IMR-90 (cell line): ENCODE data around the gene MKRN2OS. TPM values are rescaled to one million over a fixed set of nuclear protein-coding genes. Genes with fewer than 3 reads are reported as not detected.
A peak's percentile ranks its signal among the peaks of the same experiment; 100 is the strongest.
"Not testable (repeated sequence)": the region's sequence is repeated elsewhere in the genome, so short reads cannot be mapped to it uniquely, and the experiment has no call there.

Experiments
- ATAC-seq: fragments of 200-7000 bp; cut with Tn5 transposase; 2 replicates; pipeline ENCODE4 v1.9.1; 2020; ENCODE audit warnings: low read depth, mild to moderate bottlenecking, moderate library complexity
- BruUV-seq: library from RNA; stranded (reverse); fragments of 400-500 nt; replicated peaks from 2 replicates; lab custom pipeline; 2021; lab: Mats Ljungman, UMichigan
- CTCF ChIA-PET: fragments of 300-600 bp; formaldehyde crosslinking; extraction: SDS; loops from one replicate; lab custom pipeline; 2021; ENCODE audit warnings: antibody characterized with exemption; lab: Yijun Ruan, JAX
- POLR2A ChIA-PET: fragments of 300-600 bp; sonication (Branson Sonifier 250); formaldehyde crosslinking; loops from one replicate; lab custom pipeline; 2022; ENCODE audit warnings: antibody characterized with exemption; ENCODE audit not compliant: unreplicated experiment; lab: Charles Lee
- DNase-seq: peaks from one replicate; pipeline ENCODE4 v3.0.0; 2013
- H2AFZ ChIP-seq: replicated peaks from 2 replicates; pipeline ENCODE3; 2013; ENCODE audit warnings: low read length, mild to moderate bottlenecking; ENCODE audit not compliant: poor library complexity
- H2AK5ac ChIP-seq: 2 replicates; pipeline ENCODE4 v1.6.1; 2013; ENCODE audit warnings: low read depth, low read length, inconsistent platforms
- H2AK9ac ChIP-seq: replicated peaks from 2 replicates; pipeline ENCODE3; 2013; ENCODE audit warnings: mild to moderate bottlenecking, low read depth, low read length, moderate library complexity; ENCODE audit not compliant: poor library complexity
- H2BK120ac ChIP-seq: 2 replicates; pipeline ENCODE4 v1.6.1; 2013; ENCODE audit warnings: low read depth, low read length, inconsistent platforms
- H2BK15ac ChIP-seq: 3 replicates; pipeline ENCODE4 v1.6.1; 2013; ENCODE audit warnings: low read depth, low read length, inconsistent platforms
- H2BK20ac ChIP-seq: 2 replicates; pipeline ENCODE4 v1.6.1; 2013; ENCODE audit warnings: low read depth, mild to moderate bottlenecking, inconsistent platforms, low read length, moderate library complexity
- H2BK5ac ChIP-seq: 2 replicates; pipeline ENCODE4 v1.6.1; 2013; ENCODE audit warnings: mild to moderate bottlenecking, low read depth, low read length, inconsistent platforms; ENCODE audit not compliant: poor library complexity, severe bottlenecking
- H3K14ac ChIP-seq: replicated peaks from 2 replicates; pipeline ENCODE4 v1.6.1; 2013; ENCODE audit warnings: low read depth, low read length, inconsistent platforms
- H3K18ac ChIP-seq: 2 replicates; pipeline ENCODE4 v1.6.1; 2013; ENCODE audit warnings: low read depth, low read length, control low read depth
- H3K23ac ChIP-seq: 2 replicates; pipeline ENCODE4 v1.6.1; 2013; ENCODE audit warnings: low read depth, low read length, inconsistent platforms
- H3K27ac ChIP-seq: 2 replicates; pipeline ENCODE4 v1.5.1; 2013; ENCODE audit warnings: mild to moderate bottlenecking, control low read depth, low read length; ENCODE audit not compliant: insufficient read depth
- H3K27me3 ChIP-seq: 2 replicates; pipeline ENCODE4 v1.6.1; 2013; ENCODE audit warnings: low read length; ENCODE audit not compliant: control insufficient read depth, insufficient read depth
- H3K36me3 ChIP-seq: 2 replicates; pipeline ENCODE4 v1.6.1; 2013; ENCODE audit warnings: low read length, mixed read lengths; ENCODE audit not compliant: control insufficient read depth, insufficient read depth
- H3K4ac ChIP-seq: 2 replicates; pipeline ENCODE4 v1.6.1; 2013; ENCODE audit warnings: low read depth, low read length, inconsistent platforms
- H3K4me1 ChIP-seq: 2 replicates; pipeline ENCODE4 v1.6.1; 2013; ENCODE audit warnings: low read length, mixed read lengths; ENCODE audit not compliant: control insufficient read depth, insufficient read depth
- H3K4me2 ChIP-seq: 2 replicates; pipeline ENCODE4 v1.6.1; 2013; ENCODE audit warnings: low read depth, mild to moderate bottlenecking, control low read depth, low read length, moderate library complexity
- H3K4me3 ChIP-seq: 2 replicates; pipeline ENCODE4 v1.5.1; 2013; ENCODE audit warnings: low read depth, mild to moderate bottlenecking, control low read depth, low read length, moderate library complexity; ENCODE audit not compliant: insufficient read depth
- H3K56ac ChIP-seq: 2 replicates; pipeline ENCODE4 v1.6.1; 2013; ENCODE audit warnings: low read length, inconsistent platforms; ENCODE audit not compliant: insufficient read depth; ENCODE audit errors: extremely low read depth
- H3K79me1 ChIP-seq, 2 experiments: 2 replicates each; pipeline ENCODE4 v1.6.1; 2013; ENCODE audit warnings: low read length in 2 of 2, inconsistent platforms in 1 of 2, low read depth in 1 of 2
- H3K9ac ChIP-seq: 2 replicates; pipeline ENCODE4 v1.6.1; 2013; ENCODE audit warnings: low read depth, low read length, control low read depth
- H3K9me1 ChIP-seq: 2 replicates; pipeline ENCODE4 v1.6.1; 2013; ENCODE audit warnings: low read length, inconsistent platforms; ENCODE audit not compliant: insufficient read depth
- H3K9me3 ChIP-seq: 2 replicates; pipeline ENCODE4 v1.6.1; 2013; ENCODE audit warnings: low read length; ENCODE audit not compliant: control insufficient read depth, insufficient read depth
- H4K20me1 ChIP-seq: 2 replicates; pipeline ENCODE4 v1.6.1; 2013; ENCODE audit warnings: low read length, inconsistent platforms; ENCODE audit not compliant: insufficient read depth
- H4K5ac ChIP-seq: 2 replicates; pipeline ENCODE4 v1.6.1; 2013; ENCODE audit warnings: mild to moderate bottlenecking, low read depth, low read length, control low read depth
- H4K8ac ChIP-seq, 2 experiments: 2 replicates each; pipeline ENCODE4 v1.6.1; 2013; ENCODE audit warnings: low read depth in 2 of 2, low read length in 2 of 2, control low read depth in 1 of 2, inconsistent platforms in 1 of 2
- H4K91ac ChIP-seq: 2 replicates; pipeline ENCODE4 v1.6.1; 2013; ENCODE audit warnings: low read depth, low read length, inconsistent platforms; ENCODE audit not compliant: insufficient read depth
- CEBPB ChIP-seq: IDR thresholded peaks from 2 replicates; pipeline ENCODE4 v1.6.1; 2012; ENCODE audit warnings: low read depth, low read length, improper control_type of control experiment
- RCOR1 ChIP-seq: IDR thresholded peaks from 2 replicates; pipeline ENCODE4 v1.6.1; 2012; ENCODE audit warnings: mild to moderate bottlenecking, low read length, improper control_type of control experiment; ENCODE audit not compliant: insufficient replicate concordance
- WGBS, 2 experiments: methylation state at CpG; one replicate each; pipeline versions ENCODE4 v1.1.5 to v1.1.7; 2013; ENCODE audit warnings: missing lambda C conversion rate in 2 of 2; ENCODE audit not compliant: insufficient read length in 1 of 2; ENCODE audit errors: extremely low coverage in 2 of 2; 5-methylcytosine and 5-hydroxymethylcytosine counted together
- dilution Hi-C: fragments of 300-500 bp; cut with HindIII; formaldehyde crosslinking; loops from one replicate; pipeline ENCODE4 v1.14.3; 2018; ENCODE audit warnings: low sequenced_read_pairs; ENCODE audit not compliant: unreplicated experiment
- in situ Hi-C: fragments of 300-500 bp; cut with MboI; formaldehyde crosslinking; loops from 3 replicates; pipeline ENCODE4 v1.14.3; 2019; ENCODE audit warnings: low sequenced_read_pairs, inconsistent platforms, mixed read lengths
- intact Hi-C: fragments of 100-400 bp; cut with micrococcal nuclease; formaldehyde crosslinking; loops from 2 replicates; pipeline ENCODE4 v1.10.0; 2022
- polyA plus RNA-seq, 3 experiments: library from polyadenylated mRNA; depleted of rRNA; stranded (reverse); fragments of >200 nt; gene quantifications; 2 replicates each; pipeline ENCODE4 v1.2.3, GENCODE V29; 2012; ENCODE audit warnings: low replicate concordance in 1 of 3
- total RNA-seq: library from RNA; depleted of rRNA; stranded (reverse); fragments of >200 nt; gene quantifications from 2 replicates; pipeline ENCODE4 v1.2.3, GENCODE V29; 2012

MKRN2OS gene
- total and polyA plus RNA-seq, 2 of the 4 experiments (the other 2 are of a cell fraction) = not detected

DNA sequence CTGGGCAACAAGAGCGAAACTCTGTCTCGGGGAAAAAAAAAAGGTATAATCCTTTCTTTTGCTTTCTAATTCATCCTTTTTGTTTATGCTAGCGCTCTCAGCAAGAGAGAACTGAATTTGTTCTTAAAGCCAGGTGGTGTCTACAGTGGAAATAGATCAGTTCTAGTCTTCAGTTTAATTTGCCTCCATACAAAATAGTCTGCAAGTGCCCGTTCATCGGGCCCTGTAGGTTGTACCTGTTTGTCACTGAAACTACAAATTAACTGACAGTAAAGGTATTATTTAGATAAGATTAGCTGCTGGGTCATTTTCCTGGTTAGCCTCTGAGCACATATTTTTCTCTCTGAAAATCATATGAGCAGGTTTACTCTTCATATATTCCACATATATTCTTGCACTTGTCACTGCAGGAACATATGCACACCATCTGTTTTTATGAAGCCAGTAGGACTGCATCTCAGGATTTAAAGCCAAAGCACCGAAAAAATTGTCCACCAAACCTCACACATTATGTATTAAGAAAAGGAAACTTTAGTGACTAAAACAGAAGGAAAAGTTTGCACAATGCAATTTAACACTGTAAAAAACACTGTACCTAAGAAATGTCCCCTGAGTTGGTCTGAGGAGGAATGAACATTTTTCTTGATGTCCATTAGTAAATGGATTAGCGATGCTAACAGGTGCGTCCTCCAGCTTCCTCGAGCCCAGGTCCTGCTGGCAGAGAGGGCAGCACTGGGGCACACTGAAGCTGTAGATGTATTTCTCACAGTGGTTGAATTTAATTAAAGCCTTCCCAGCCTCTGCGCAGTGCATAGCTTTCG is 437 bp downstream of the MKRN2OS start (continued):
- no peak for TF ChIP-seq RCOR1

DNA sequence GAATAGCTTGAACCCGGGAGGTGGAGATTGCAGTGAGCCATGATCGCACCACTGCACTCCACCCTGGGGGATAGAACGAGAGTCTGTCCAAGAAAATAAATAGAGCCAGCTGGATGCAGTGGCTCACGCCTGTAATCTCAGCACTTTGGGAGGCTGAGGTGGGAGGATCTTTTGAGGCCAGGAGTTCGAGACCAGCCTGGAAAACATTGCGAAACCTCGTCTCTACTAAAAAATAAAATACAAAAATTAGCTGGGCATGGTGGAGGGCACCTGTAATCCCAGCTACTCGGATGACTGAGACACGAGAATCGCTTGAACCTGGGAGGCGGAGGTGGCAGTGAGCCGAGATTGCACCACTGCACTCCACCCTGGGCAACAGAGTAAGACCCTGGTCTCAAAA is 1.8 kb downstream of the MKRN2OS start:
- H3K27me3 ChIP-seq, H2AK5ac ChIP-seq, H3K79me1 ChIP-seq, H3K9ac ChIP-seq, H3K4me3 ChIP-seq, BruUV-seq, ATAC-seq, H4K20me1 ChIP-seq, in situ Hi-C loops, H3K14ac ChIP-seq, H3K4me2 ChIP-seq, H4K8ac ChIP-seq, dilution Hi-C loops, H3K4ac ChIP-seq, H3K56ac ChIP-seq, H2BK15ac ChIP-seq, H2AK9ac ChIP-seq, POLR2A ChIA-PET, H3K27ac ChIP-seq, H3K36me3 ChIP-seq, H3K9me3 ChIP-seq, H2AFZ ChIP-seq, H2BK5ac ChIP-seq, H3K9me1 ChIP-seq, H3K18ac ChIP-seq, intact Hi-C loops, H4K5ac ChIP-seq, H2BK120ac ChIP-seq, DNase-seq, H3K4me1 ChIP-seq, H3K23ac ChIP-seq, H4K91ac ChIP-seq, H2BK20ac ChIP-seq: not testable (repeated sequence)
- WGBS, 2 experiments = no CpG with 5 or more reads among the region's 12 CpGs
- CTCF ChIA-PET = interaction anchor here (0.6 kb wide), 1 partner anchor 11 kb away, joined by 3 read pairs; no protein-coding TSS in a partner anchor
- TF ChIP-seq CEBPB = peak; percentile 26; the same call in 1 of the 2 replicates
